Activated CD8-positive, alpha-beta T cell treated with anti-CD3 and anti-CD28 coated beads, Interleukin-2, amount 10 ng/mL, durations not matched to agents 7 days and 5 days (primary cell): Measurements from ENCODE around the gene BMAL1. TPM values are rescaled to one million over a fixed set of nuclear protein-coding genes. Genes with fewer than 3 reads are reported as not detected.

Experiments
- ATAC-seq: fragments of 150-1000 bp; cut with Tn5 transposase; one replicate; pipeline ENCODE4 v1.10.0; 2021; ENCODE audit warnings: moderate library complexity
- CTCF ChIA-PET: fragments of 350-600 bp; sonication (Branson Sonifier 250); formaldehyde crosslinking; loops from one replicate; lab custom pipeline; 2021; ENCODE audit warnings: antibody characterized with exemption; lab: Charles Lee
- POLR2A ChIA-PET: fragments of 350-600 bp; sonication (Branson Sonifier 250); formaldehyde crosslinking; loops from one replicate; lab custom pipeline; 2021; ENCODE audit warnings: antibody characterized with exemption; lab: Charles Lee
- DNase-seq: peaks from one replicate; pipeline ENCODE4 v3.0.0-alpha.2; 2020
- H3K27ac Mint-ChIP-seq: one replicate; pipeline ENCODE4 v1.8.0; 2021; ENCODE audit warnings: mild to moderate bottlenecking, mixed read lengths
- H3K27me3 Mint-ChIP-seq: one replicate; pipeline ENCODE4 v1.8.0; 2021; ENCODE audit warnings: low read depth, mixed read lengths
- H3K36me3 Mint-ChIP-seq: one replicate; pipeline ENCODE4 v1.8.0; 2021; ENCODE audit warnings: low read depth, mixed read lengths
- H3K4me1 Mint-ChIP-seq: one replicate; pipeline ENCODE4 v1.8.0; 2021; ENCODE audit warnings: low read depth, mixed read lengths
- H3K4me3 Mint-ChIP-seq: one replicate; pipeline ENCODE4 v1.8.0; 2021; ENCODE audit warnings: mild to moderate bottlenecking, mixed read lengths
- H3K9me3 Mint-ChIP-seq: one replicate; pipeline ENCODE4 v1.8.0; 2022; ENCODE audit warnings: mixed read lengths; ENCODE audit not compliant: insufficient read depth
- total RNA-seq, 2 experiments: library from RNA; stranded (reverse); gene quantifications; one replicate each; pipeline ENCODE4 v1.2.3, GENCODE V29; 2021

Gene BMAL1
- total RNA-seq, 2 experiments from 2014 or later, result 41.1 to 53.5 TPM

- H3K36me3 Mint-ChIP-seq, result no peaks in the 10 kb centered on the region
- CTCF ChIA-PET, result interaction anchor here (0.7 to 5.4 kb wide), 5 partner anchors 7 to 1453 kb away, joined by 3 to 22 read pairs (median 3); no protein-coding TSS in a partner anchor
- DNase-seq (no peak), ATAC-seq (no peak)
- peaks cover 10% of the 10 kb centered on the region for H3K4me1 Mint-ChIP-seq
- H3K27me3 Mint-ChIP-seq, result peaks cover 39% of the 10 kb centered on the region
- H3K27ac Mint-ChIP-seq, result no peak overlapping the region
- no peak overlapping the region for H3K4me3 Mint-ChIP-seq
- H3K9me3 Mint-ChIP-seq, result no peaks in the 10 kb centered on the region
- POLR2A ChIA-PET, result no interaction called here
Observed at GRCh38 chr11:13261591-13262061, 16.0 kb upstream of the BMAL1 start.

GRCh38 chr11:13262096-13262495 lies 15.5 kb upstream of the BMAL1 start:
- H3K36me3 Mint-ChIP-seq, result no peaks in the 10 kb centered on the region
- no peak for ATAC-seq
- no peak overlapping the region for H3K27ac Mint-ChIP-seq
- ChIA-PET POLR2A (interaction anchor here (0.7 kb wide), 1 partner anchor 30 kb away, joined by 3 read pairs; no protein-coding TSS in a partner anchor), CTCF (interaction anchor here (0.7 to 5.4 kb wide), 6 partner anchors 8 to 1453 kb away, joined by 3 to 22 read pairs (median 4); no protein-coding TSS in a partner anchor)
- peak; percentile 7 for DNase-seq
- no peaks in the 10 kb centered on the region for H3K9me3 Mint-ChIP-seq
- H3K4me3 Mint-ChIP-seq, result no peak overlapping the region
- peaks cover 10% of the 10 kb centered on the region for H3K4me1 Mint-ChIP-seq
- H3K27me3 Mint-ChIP-seq, result peaks cover 40% of the 10 kb centered on the region

GRCh38 chr11:13268791-13269190 lies 8.8 kb upstream of the BMAL1 start:
- DNase-seq (no peak), ATAC-seq (no peak)
- peaks cover 45% of the 10 kb centered on the region for H3K27me3 Mint-ChIP-seq
- no peak overlapping the region for H3K4me3 Mint-ChIP-seq
- H3K27ac Mint-ChIP-seq, result no peak overlapping the region
- no peaks in the 10 kb centered on the region for H3K36me3 Mint-ChIP-seq
- CTCF ChIA-PET, result interaction anchor here (1.5 kb wide), 1 partner anchor 67 kb away, joined by 4 read pairs; no protein-coding TSS in a partner anchor
- peaks cover 12% of the 10 kb centered on the region for H3K4me1 Mint-ChIP-seq
- POLR2A ChIA-PET, result no interaction called here
- H3K9me3 Mint-ChIP-seq, result no peaks in the 10 kb centered on the region

- ChIA-PET POLR2A (interaction anchor here (0.6 kb wide), 1 partner anchor 14 kb away, joined by 3 read pairs; no protein-coding TSS in a partner anchor), CTCF (interaction anchor here (1.5 kb wide), 1 partner anchor 66 kb away, joined by 4 read pairs; no protein-coding TSS in a partner anchor)
- no peaks in the 10 kb centered on the region for H3K9me3 Mint-ChIP-seq
- H3K27ac Mint-ChIP-seq, result no peak overlapping the region
- no peaks in the 10 kb centered on the region for H3K36me3 Mint-ChIP-seq
- H3K27me3 Mint-ChIP-seq, result peaks cover 51% of the 10 kb centered on the region
- no peak for DNase-seq
- H3K4me1 Mint-ChIP-seq, result peaks cover 12% of the 10 kb centered on the region
- no peak overlapping the region for H3K4me3 Mint-ChIP-seq
- no peak for ATAC-seq
Observed at GRCh38 chr11:13269775-13270174, 7.8 kb upstream of the BMAL1 start.

GRCh38 chr11:13271060-13271693 lies 6.4 kb upstream of the BMAL1 start:
- Mint-ChIP-seq H3K27ac (no peak overlapping the region), H3K27me3 (peaks cover 57% of the 10 kb centered on the region), H3K36me3 (no peaks in the 10 kb centered on the region), H3K4me1 (peaks cover 16% of the 10 kb centered on the region), H3K4me3 (no peak overlapping the region), H3K9me3 (no peaks in the 10 kb centered on the region)
- POLR2A ChIA-PET, result no interaction called here
- CTCF ChIA-PET, result interaction anchor here (0.9 to 1.7 kb wide), 3 partner anchors 16 to 64 kb away, joined by 3 read pairs; no protein-coding TSS in a partner anchor
- peak; percentile 1 for DNase-seq
- no peak for ATAC-seq

- CTCF ChIA-PET, result interaction anchor here (0.7 to 1.9 kb wide), 11 partner anchors 10 to 109 kb away, joined by 3 to 9 read pairs (median 3); no protein-coding TSS in a partner anchor
Observed at GRCh38 chr11:13276454-13276831, 1.1 kb upstream of the BMAL1 start.

GRCh38 chr11:13276832-13277767 lies 490 bp upstream of the BMAL1 start:
- CTCF ChIA-PET, result interaction anchor here (0.7 to 1.9 kb wide), 11 partner anchors 10 to 108 kb away, joined by 3 to 9 read pairs (median 3); no protein-coding TSS in a partner anchor
- H3K27me3 Mint-ChIP-seq, result peaks cover 36% of the 10 kb centered on the region
- H3K4me1 Mint-ChIP-seq, result peaks cover 47% of the 10 kb centered on the region
- POLR2A ChIA-PET, result no interaction called here
- H3K4me3 Mint-ChIP-seq, result peak overlapping the region; percentile 94
- no peaks in the 10 kb centered on the region for H3K9me3 Mint-ChIP-seq
- peak overlapping the region; percentile 82 for H3K27ac Mint-ChIP-seq
- peaks cover 19% of the 10 kb centered on the region for H3K36me3 Mint-ChIP-seq
- peak; percentile 97 for DNase-seq
- ATAC-seq, result peak; percentile 91

More at GRCh38 chr11:13276454-13276831, 1.1 kb upstream of the BMAL1 start:
- H3K27ac Mint-ChIP-seq, result peak overlapping the region; percentile 21
- POLR2A ChIA-PET, result interaction anchor here (0.6 kb wide), 1 partner anchor 1427 kb away, joined by 3 read pairs; no protein-coding TSS in a partner anchor
- peaks cover 36% of the 10 kb centered on the region for H3K27me3 Mint-ChIP-seq
- H3K4me1 Mint-ChIP-seq, result peaks cover 46% of the 10 kb centered on the region
- H3K36me3 Mint-ChIP-seq, result peaks cover 13% of the 10 kb centered on the region
- DNase-seq, result peak; percentile 29
- peak overlapping the region; percentile 94 for H3K4me3 Mint-ChIP-seq
- no peak for ATAC-seq
- H3K9me3 Mint-ChIP-seq, result no peaks in the 10 kb centered on the region

- ATAC-seq (no peak), DNase-seq (peak; percentile 16)
- H3K27me3 Mint-ChIP-seq, result peaks cover 22% of the 10 kb centered on the region
- H3K4me3 Mint-ChIP-seq, result peak overlapping the region; percentile 91
- ChIA-PET CTCF (interaction anchor here (0.9 to 3.3 kb wide), 14 partner anchors 9 to 72 kb away, joined by 3 to 52 read pairs (median 4); no protein-coding TSS in a partner anchor), POLR2A (interaction anchor here (0.6 to 1.7 kb wide), 7 partner anchors 8 to 1374 kb away, joined by 3 to 6 read pairs (median 3); partner anchors contain the start of gene BTBD10)
- H3K27ac Mint-ChIP-seq, result peak overlapping the region; percentile 79
- peaks cover 26% of the 10 kb centered on the region for H3K36me3 Mint-ChIP-seq
- peaks cover 64% of the 10 kb centered on the region for H3K4me1 Mint-ChIP-seq
- no peaks in the 10 kb centered on the region for H3K9me3 Mint-ChIP-seq
Observed at GRCh38 chr11:13278609-13279486, 1.3 kb downstream of the BMAL1 start.

- peak overlapping the region; percentile 91 for H3K4me3 Mint-ChIP-seq
- peak overlapping the region; percentile 73 for H3K27ac Mint-ChIP-seq
- H3K9me3 Mint-ChIP-seq, result no peaks in the 10 kb centered on the region
Observed at GRCh38 chr11:13279487-13279834, 1.9 kb downstream of the BMAL1 start.

GRCh38 chr11:13280092-13280722 lies 2.6 kb downstream of the BMAL1 start:
- H3K9me3 Mint-ChIP-seq, result no peaks in the 10 kb centered on the region
- H3K4me3 Mint-ChIP-seq, result peak overlapping the region; percentile 91
- ATAC-seq (no peak), DNase-seq (peak; percentile 39)
- H3K27ac Mint-ChIP-seq, result peak overlapping the region; percentile 73
- H3K36me3 Mint-ChIP-seq, result peaks cover 33% of the 10 kb centered on the region
- ChIA-PET POLR2A (interaction anchor here (0.9 to 1.7 kb wide), 2 partner anchors 17 to 183 kb away, joined by 5 read pairs; partner anchors contain the start of gene BTBD10), CTCF (interaction anchor here (0.7 to 3.3 kb wide), 9 partner anchors 18 to 1083 kb away, joined by 3 to 52 read pairs (median 4); no protein-coding TSS in a partner anchor)
- H3K27me3 Mint-ChIP-seq, result peaks cover 11% of the 10 kb centered on the region
- H3K4me1 Mint-ChIP-seq, result peaks cover 73% of the 10 kb centered on the region

More at GRCh38 chr11:13279487-13279834, 1.9 kb downstream of the BMAL1 start:
- Mint-ChIP-seq H3K4me1 (peaks cover 66% of the 10 kb centered on the region), H3K36me3 (peaks cover 27% of the 10 kb centered on the region), H3K27me3 (peaks cover 16% of the 10 kb centered on the region)
- DNase-seq, result no peak
- ChIA-PET CTCF (interaction anchor here (0.9 to 3.3 kb wide), 12 partner anchors 9 to 72 kb away, joined by 3 to 52 read pairs (median 4); no protein-coding TSS in a partner anchor), POLR2A (interaction anchor here (0.6 to 1.7 kb wide), 5 partner anchors 8 to 1374 kb away, joined by 3 to 5 read pairs (median 3); partner anchors contain the start of gene BTBD10)
- no peak for ATAC-seq
